Kidney (tissue), 14 donors: ENCODE results near the gene MRM1. TPM values are rescaled to one million over a fixed set of nuclear protein-coding genes. Genes with fewer than 3 reads are reported as not detected.

Experiments
- DNase-seq, 5 donors: peaks; one replicate each; pipeline ENCODE4 v3.0.0-alpha.2; 2013 to 2020
- FAIRE-seq: peaks from 2 replicates; lab custom pipeline; 2012; peaks lifted over from hg19 to GRCh38; lab: Jason Lieb, UNC
- H3K27ac ChIP-seq, 2 donors: one replicate each; pipeline ENCODE4 v1.7.0; 2013; ENCODE audit warnings: low read depth in 2 of 2, low read length in 2 of 2, inconsistent platforms in 1 of 2
- H3K27me3 ChIP-seq: one replicate; pipeline ENCODE4 v1.7.1; 2013; ENCODE audit warnings: low read length, inconsistent platforms; ENCODE audit not compliant: control insufficient read depth, insufficient read depth
- H3K36me3 ChIP-seq, 3 donors: one replicate each; pipeline versions ENCODE4 v1.7.0 to v1.7.1; 2013; ENCODE audit warnings: low read length in 3 of 3, control low read depth in 1 of 3, inconsistent platforms in 1 of 3; ENCODE audit not compliant: insufficient read depth in 3 of 3, control insufficient read depth in 2 of 3
- H3K4me1 ChIP-seq, 3 donors: one replicate each; pipeline versions ENCODE4 v1.7.0 to v1.7.1; 2013; ENCODE audit warnings: low read length in 3 of 3, inconsistent platforms in 1 of 3, low read depth in 1 of 3; ENCODE audit not compliant: control insufficient read depth in 2 of 3, insufficient read depth in 2 of 3
- H3K4me3 ChIP-seq, 3 donors: one replicate each; pipeline versions ENCODE4 v1.7.0 to v1.8.1; 2013; ENCODE audit warnings: low read length in 3 of 3, control low read depth in 1 of 3, inconsistent platforms in 1 of 3
- H3K9ac ChIP-seq, 3 donors: one replicate each; pipeline versions ENCODE4 v1.7.0 to v1.7.1; 2013; ENCODE audit warnings: low read length in 3 of 3, control low read depth in 1 of 3, inconsistent platforms in 1 of 3
- H3K9me3 ChIP-seq, 3 donors: one replicate each; pipeline versions ENCODE4 v1.7.0 to v1.7.1; 2013; ENCODE audit warnings: low read length in 3 of 3, control low read depth in 1 of 3, inconsistent platforms in 1 of 3; ENCODE audit not compliant: control insufficient read depth in 2 of 3, insufficient read depth in 1 of 3
- intact Hi-C: fragments of 100-400 bp; cut with DNase I; formaldehyde crosslinking; loops from one replicate; pipeline ENCODE4 v1.11.1; 2022
- polyA plus RNA-seq: library from polyadenylated mRNA; stranded (reverse); fragments of 350-450 nt; fragmentation: Illumina TruSeq; extraction: RNeasy Lipid Tissue Mini Kit (QIAGEN cat#74804); gene quantifications from one replicate; pipeline ENCODE4 v1.2.3, GENCODE V29; 2014; ENCODE audit warnings: low read depth, low replicate concordance; ENCODE audit not compliant: insufficient read depth
- total RNA-seq: library from RNA; stranded (reverse); fragmentation: NEBNext Ultra II Directional; extraction: Animal tissue kit (Norgen Biotek cat#: 25700); gene quantifications from one replicate; pipeline ENCODE4 v1.2.1, GENCODE V29; 2021
- TF ChIP-seq, protein P1 (sequence below): IDR thresholded peaks from 3 replicates; pipeline ENCODE4 v1.5.1; 2012; ENCODE audit warnings: mild to moderate bottlenecking, moderate library complexity, borderline replicate concordance; ENCODE audit not compliant: insufficient read depth; ENCODE audit errors: extremely low read depth
- donor health status: control.
- donor health status: control.
- donor health status: control.
- donor health status: control.
- donor health status: control.
- donor health status: DM: yes; HTN: yes; CAD: no.
- donor health status: Normal renal cell carcinoma (clear cell type).

The MRM1 gene
- total and polyA plus RNA-seq, 2 donors from 2014 or later: 8.3 to 12.4 TPM

DNA sequence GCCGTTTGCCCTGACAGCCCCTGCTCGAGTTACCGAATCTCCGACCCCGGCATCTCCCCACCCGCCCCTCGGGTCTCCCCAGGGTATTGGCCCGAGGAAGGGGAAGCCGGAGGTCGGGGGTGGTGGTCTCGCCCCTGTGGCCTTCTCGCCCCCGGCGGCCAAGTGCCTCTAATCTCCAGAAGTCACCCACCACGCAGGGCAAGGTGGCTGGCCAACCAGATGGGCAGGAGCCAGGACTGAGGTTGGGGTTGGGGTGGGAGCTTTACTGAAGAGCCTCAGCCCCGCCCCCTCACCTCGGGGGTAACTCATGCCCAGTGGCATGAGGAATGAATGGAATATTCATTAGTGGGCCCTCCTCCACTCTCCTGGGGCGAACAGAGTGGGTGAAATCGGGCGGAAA, 9.1 kb upstream of the MRM1 start:
- no peaks in the 10 kb centered on the region for H3K27me3 ChIP-seq
- peak; percentile 42 to 83 (median 71) for DNase-seq
- H3K9me3 ChIP-seq: no peaks in the 10 kb centered on the region
- intact Hi-C loops: no loop called here
- peak overlapping the region; percentile 8 to 69 (median 57) for H3K4me3 ChIP-seq
- H3K4me1 ChIP-seq: peaks cover 0 to 21% (median 14%) of the 10 kb centered on the region in 3 donors
- H3K36me3 ChIP-seq: peaks cover 0 to 15% (median under 1%) of the 10 kb centered on the region in 3 donors
- TF ChIP-seq, protein P1, sequence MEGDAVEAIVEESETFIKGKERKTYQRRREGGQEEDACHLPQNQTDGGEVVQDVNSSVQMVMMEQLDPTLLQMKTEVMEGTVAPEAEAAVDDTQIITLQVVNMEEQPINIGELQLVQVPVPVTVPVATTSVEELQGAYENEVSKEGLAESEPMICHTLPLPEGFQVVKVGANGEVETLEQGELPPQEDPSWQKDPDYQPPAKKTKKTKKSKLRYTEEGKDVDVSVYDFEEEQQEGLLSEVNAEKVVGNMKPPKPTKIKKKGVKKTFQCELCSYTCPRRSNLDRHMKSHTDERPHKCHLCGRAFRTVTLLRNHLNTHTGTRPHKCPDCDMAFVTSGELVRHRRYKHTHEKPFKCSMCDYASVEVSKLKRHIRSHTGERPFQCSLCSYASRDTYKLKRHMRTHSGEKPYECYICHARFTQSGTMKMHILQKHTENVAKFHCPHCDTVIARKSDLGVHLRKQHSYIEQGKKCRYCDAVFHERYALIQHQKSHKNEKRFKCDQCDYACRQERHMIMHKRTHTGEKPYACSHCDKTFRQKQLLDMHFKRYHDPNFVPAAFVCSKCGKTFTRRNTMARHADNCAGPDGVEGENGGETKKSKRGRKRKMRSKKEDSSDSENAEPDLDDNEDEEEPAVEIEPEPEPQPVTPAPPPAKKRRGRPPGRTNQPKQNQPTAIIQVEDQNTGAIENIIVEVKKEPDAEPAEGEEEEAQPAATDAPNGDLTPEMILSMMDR: no peak
- H3K9ac ChIP-seq: peak overlapping the region in 1 of 3 donors; percentile 67
- H3K27ac ChIP-seq: peak overlapping the region in 1 of 2 donors; percentile 3
- FAIRE-seq: no peak

DNA sequence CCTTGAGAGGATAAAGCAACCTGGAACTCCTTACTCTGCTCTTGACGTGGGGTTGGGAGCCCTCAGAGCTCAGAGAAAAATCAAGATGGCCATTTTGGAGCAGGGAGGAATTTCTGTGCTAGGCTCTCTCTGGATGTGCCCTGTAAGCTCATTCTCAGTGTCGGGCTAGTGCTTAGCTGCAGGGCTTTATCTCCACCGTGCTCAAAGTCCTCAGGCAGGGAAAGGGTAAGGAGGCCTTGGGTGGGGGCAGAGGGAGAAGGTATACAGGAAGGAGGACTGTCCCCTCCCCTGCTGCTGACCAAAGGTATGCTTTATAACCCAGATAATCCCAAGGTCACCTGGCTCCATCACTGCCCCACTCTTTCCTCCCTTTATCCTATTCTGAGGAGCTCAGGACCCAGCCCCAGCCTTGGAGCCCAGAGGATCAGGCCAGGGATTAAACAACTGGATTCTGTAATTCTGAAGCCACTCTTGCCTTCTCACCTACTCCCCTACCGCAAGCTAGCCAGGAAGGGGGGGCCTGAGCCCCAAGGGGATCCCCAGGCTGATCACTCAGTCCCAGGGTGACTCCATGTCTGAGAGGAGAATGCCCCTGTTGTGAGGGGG, 8.6 kb upstream of the MRM1 start:
- Histone ChIP-seq H3K9me3 (no peaks in the 10 kb centered on the region), H3K27ac (peak overlapping the region in 1 of 2 donors; percentile 3), H3K9ac (peak overlapping the region in 2 of 3 donors; percentile 18 to 67), H3K4me3 (peak overlapping the region; percentile 34 to 69 (median 57)), H3K27me3 (no peaks in the 10 kb centered on the region), H3K4me1 (peaks cover 0 to 21% (median 14%) of the 10 kb centered on the region in 3 donors), H3K36me3 (peaks cover 0 to 11% (median 0%) of the 10 kb centered on the region in 3 donors)
- DNase-seq (no peak), FAIRE-seq (no peak)
- intact Hi-C loops: no loop called here
- TF ChIP-seq, protein P1: no peak

DNA sequence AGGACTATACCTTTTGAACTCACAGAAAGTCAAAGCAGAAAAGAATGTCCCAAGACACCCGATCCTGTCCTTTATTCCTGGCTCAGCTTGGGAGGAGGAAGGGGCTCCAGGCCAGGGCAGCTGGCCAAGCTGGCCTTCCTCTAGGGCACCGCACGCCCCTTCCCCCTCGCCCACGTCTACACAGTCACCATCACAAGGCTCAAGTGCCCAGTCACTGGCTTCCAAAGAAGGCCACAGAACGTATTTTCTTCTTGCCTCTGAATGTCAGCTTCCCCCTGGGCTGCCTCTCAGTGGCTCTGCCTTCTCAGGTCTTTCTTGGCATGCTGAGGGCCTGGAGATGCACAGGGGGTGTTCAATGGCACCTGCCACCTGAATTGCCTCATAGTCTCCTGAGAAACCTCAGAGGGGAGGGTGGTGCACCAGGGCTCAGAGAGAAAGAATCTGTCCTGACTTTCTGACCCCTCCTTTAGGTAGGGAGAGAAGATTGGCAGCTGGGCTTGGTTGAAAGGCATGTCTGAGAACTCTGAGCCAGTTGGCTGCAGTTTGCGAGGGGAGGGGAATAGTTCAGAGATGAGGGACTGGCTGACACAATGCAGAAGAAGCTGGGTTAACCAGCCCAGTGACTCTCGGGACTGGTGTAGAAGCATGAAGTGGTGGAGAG, 7.6 kb upstream of the MRM1 start:
- FAIRE-seq: no peak
- Histone ChIP-seq H3K27me3 (no peaks in the 10 kb centered on the region), H3K36me3 (peaks cover 0 to 8% (median 0%) of the 10 kb centered on the region in 3 donors)

More for the DNA sequence above, 7.6 kb upstream of the MRM1 start:
- Histone ChIP-seq H3K27ac (no peak overlapping the region), H3K4me1 (peaks cover 0 to 21% (median 14%) of the 10 kb centered on the region in 3 donors), H3K4me3 (no peak overlapping the region), H3K9me3 (no peaks in the 10 kb centered on the region), H3K9ac (no peak overlapping the region)
- TF ChIP-seq, protein P1: no peak
- DNase-seq: peak in 1 of 5 donors; percentile 14
- intact Hi-C loops: no loop called here
